Esophagus squamous epithelium (tissue), 5 donors: ENCODE data around the gene SUPT4H1. TPM values are rescaled to one million over a fixed set of nuclear protein-coding genes. Genes with fewer than 3 reads are reported as not detected.

Experiments
- DNase-seq: peaks from one replicate; lab custom pipeline; 2025; lab: John Stamatoyannopoulos, UW
- H3K27ac ChIP-seq, 4 donors: fragments of 200-600 bp; sonication (generic); one replicate each; pipeline ENCODE4 v1.5.1; 2016 to 2019; ENCODE audit warnings: mild to moderate bottlenecking in 1 of 4
- H3K27me3 ChIP-seq, 4 donors: fragments of 200-600 bp; sonication (generic); 1 replicate in 3 of 4; 2 replicates in 1 of 4; pipeline versions ENCODE4 v1.5.1 to v1.6.0; 2017 to 2021; ENCODE audit warnings: antibody characterized with exemption in 1 of 4
- H3K36me3 ChIP-seq, 3 donors: fragments of 200-600 bp; sonication (generic); one replicate each; pipeline ENCODE4 v1.5.1; 2016 to 2019
- H3K4me1 ChIP-seq, 3 donors: fragments of 200-600 bp; sonication (generic); one replicate each; pipeline ENCODE4 v1.5.1; 2017 to 2019
- H3K4me3 ChIP-seq, 4 donors: fragments of 200-600 bp; sonication (generic); 1 replicate in 3 of 4; 2 replicates in 1 of 4; pipeline ENCODE4 v1.5.1; 2016 to 2019; ENCODE audit warnings: mild to moderate bottlenecking in 2 of 4, moderate library complexity in 1 of 4
- H3K9me3 ChIP-seq, 3 donors: fragments of 200-600 bp; sonication (generic); one replicate each; pipeline ENCODE4 v1.5.1; 2016 to 2019
- POLR2A ChIP-seq, 4 donors: fragments of 450-650 bp; IDR thresholded peaks; one replicate each; pipeline ENCODE4 v1.6.1; 2017; ENCODE audit warnings: antibody characterized with exemption in 4 of 4, mild to moderate bottlenecking in 4 of 4, moderate library complexity in 3 of 4
- WGBS, 2 donors: methylation state at CpG; one replicate each; pipeline ENCODE4 v1.1.5; 2018; 5-methylcytosine and 5-hydroxymethylcytosine counted together
- intact Hi-C: fragments of 100-400 bp; cut with DNase I; formaldehyde crosslinking; loops from one replicate; pipeline ENCODE4 v1.15.0; 2022
- total RNA-seq, 4 donors: library from RNA; depleted of rRNA; stranded (reverse); fragments of >200 nt; gene quantifications; one replicate each; pipeline ENCODE4 v1.1.0, GENCODE V29; 2016
- TF ChIP-seq, protein P1 (sequence below), 6 experiments: fragments of 450-650 bp in 4 of 6; fragments of 200-600 bp in 2 of 6; sonication (generic) in 2 of 6; IDR thresholded peaks; one replicate each; pipeline ENCODE4 v1.5.1; 2016 to 2019; ENCODE audit warnings: antibody characterized with exemption in 6 of 6, mild to moderate bottlenecking in 4 of 6, moderate library complexity in 4 of 6
- donor health status: DM: yes; HTN: yes; CAD: no.

Gene SUPT4H1
- total RNA-seq, 4 donors from 2014 or later = 29.9 to 54.9 (median 37.0) TPM

DNA sequence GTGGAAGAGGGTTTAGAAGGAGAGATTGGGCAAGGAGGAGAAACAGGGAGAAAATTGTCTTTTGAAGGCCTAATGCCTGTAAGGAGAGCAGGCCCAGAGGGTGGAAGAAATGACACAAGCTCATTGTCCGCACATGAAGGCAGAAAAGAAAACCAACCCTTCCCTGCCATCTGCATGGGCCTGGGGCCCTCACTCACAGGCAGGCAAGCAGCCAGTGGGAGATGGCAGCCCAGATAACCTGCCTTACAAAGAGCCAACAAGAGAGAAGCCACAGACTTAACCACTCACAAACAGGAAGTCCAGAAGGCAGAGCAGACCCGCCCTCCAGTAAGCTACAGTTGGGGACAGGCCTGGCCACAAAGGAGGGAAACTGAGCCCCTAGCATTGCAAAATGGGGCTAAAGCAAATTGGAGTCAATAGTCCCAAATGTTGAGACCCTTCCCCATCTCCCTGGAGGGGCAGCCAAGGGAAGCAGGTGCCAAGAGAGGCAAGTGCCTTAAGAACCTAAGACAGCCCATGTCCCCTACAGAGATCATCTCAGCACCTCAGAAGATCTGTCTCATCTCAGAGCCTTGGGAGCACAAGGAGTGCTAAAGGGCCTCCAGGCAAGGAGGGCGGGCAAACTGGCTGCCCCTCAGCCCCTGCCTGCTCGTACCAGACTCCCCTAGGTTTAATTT, 16.1 kb downstream of the SUPT4H1 start:
- Histone ChIP-seq H3K27ac (peak overlapping the region; percentile 65 to 93 (median 87)), H3K4me3 (no peak overlapping the region), H3K27me3 (peaks cover 0 to 4% (median 0%) of the 10 kb centered on the region in 4 donors), H3K9me3 (no peaks in the 10 kb centered on the region), H3K36me3 (no peaks in the 10 kb centered on the region), H3K4me1 (peaks cover 27 to 58% (median 28%) of the 10 kb centered on the region in 3 donors)
- DNase-seq = no peak
- WGBS, 2 donors = 49 to 59% methylated on average over 4 of the region's 4 CpGs
- intact Hi-C loops = no loop called here
- TF ChIP-seq, protein P1, sequence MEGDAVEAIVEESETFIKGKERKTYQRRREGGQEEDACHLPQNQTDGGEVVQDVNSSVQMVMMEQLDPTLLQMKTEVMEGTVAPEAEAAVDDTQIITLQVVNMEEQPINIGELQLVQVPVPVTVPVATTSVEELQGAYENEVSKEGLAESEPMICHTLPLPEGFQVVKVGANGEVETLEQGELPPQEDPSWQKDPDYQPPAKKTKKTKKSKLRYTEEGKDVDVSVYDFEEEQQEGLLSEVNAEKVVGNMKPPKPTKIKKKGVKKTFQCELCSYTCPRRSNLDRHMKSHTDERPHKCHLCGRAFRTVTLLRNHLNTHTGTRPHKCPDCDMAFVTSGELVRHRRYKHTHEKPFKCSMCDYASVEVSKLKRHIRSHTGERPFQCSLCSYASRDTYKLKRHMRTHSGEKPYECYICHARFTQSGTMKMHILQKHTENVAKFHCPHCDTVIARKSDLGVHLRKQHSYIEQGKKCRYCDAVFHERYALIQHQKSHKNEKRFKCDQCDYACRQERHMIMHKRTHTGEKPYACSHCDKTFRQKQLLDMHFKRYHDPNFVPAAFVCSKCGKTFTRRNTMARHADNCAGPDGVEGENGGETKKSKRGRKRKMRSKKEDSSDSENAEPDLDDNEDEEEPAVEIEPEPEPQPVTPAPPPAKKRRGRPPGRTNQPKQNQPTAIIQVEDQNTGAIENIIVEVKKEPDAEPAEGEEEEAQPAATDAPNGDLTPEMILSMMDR (IDR thresholded peaks at IDR 0.05) = no peak
- peak in 1 of 4 donors; percentile 60 for TF ChIP-seq POLR2A (IDR thresholded peaks at IDR 0.05)

DNA sequence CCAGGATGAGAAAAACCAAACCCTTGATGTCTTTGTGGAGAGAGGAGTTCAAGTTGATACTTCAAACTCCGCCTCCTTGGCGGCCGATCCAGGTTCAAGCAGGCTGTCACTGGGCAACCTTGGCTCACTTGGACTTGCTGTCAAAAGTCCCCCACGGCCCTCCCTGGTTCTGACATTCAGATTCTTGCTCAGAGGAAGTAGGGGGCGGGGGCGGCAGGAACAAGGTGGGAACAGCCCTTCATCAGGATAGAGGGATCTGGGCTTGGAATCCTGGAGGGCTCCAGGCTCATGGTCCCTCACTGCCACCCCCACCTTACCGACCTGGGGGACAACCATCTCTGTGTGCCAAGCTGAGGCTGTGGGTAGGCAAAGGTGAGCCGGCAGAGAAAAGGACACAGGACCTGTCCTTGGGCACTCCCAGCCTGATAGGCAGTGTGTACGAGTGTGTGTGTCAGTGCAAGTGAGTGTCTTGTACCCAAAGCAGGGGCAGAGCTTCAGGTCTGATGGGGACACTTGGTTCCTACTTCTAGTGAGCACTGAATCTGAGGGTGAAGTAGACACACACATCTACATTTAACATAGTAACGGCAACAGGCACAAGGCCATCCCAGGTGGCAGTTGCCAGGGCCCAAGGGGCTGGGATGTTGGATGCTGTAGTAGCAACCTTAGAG, 16.8 kb downstream of the SUPT4H1 start:
- WGBS, 2 donors = 50 to 58% methylated on average over 6 to 10 of the region's 10 CpGs
- peaks cover 0 to 4% (median 0%) of the 10 kb centered on the region in 4 donors for H3K27me3 ChIP-seq
- intact Hi-C loops = no loop called here
- peaks cover 27 to 58% (median 28%) of the 10 kb centered on the region in 3 donors for H3K4me1 ChIP-seq
- no peaks in the 10 kb centered on the region for H3K36me3 ChIP-seq
- H3K27ac ChIP-seq = peak overlapping the region; percentile 49 to 93 (median 87)
- no peak for DNase-seq
- no peak overlapping the region for H3K4me3 ChIP-seq
- no peaks in the 10 kb centered on the region for H3K9me3 ChIP-seq
- TF ChIP-seq, protein P1 (IDR thresholded peaks at IDR 0.05) = no peak
- no peak for TF ChIP-seq POLR2A (IDR thresholded peaks at IDR 0.05)

DNA sequence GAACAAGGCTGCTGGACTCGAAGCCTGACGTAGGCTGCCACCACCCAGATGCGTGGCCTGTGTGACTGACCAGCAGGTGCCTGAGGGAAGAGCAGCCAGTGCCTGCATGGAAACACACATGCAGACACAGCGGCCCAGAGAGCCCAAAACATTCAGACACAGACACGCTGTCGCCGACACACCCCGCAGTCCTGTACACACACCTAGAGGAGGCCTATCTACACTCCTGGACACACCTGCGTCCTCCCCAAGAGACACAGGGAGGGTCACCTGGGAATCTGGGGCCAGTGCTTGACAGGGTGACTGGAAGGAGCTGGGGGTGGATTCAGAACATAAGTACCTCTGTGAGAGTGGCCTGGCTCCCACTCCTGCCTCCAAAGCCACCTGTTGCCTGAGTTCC, 17.3 kb downstream of the SUPT4H1 start:
- 77 to 78% methylated on average over 4 to 6 of the region's 9 CpGs for WGBS, 2 donors
- Histone ChIP-seq H3K4me3 (no peak overlapping the region), H3K4me1 (peaks cover 27 to 52% (median 28%) of the 10 kb centered on the region in 3 donors), H3K9me3 (no peaks in the 10 kb centered on the region), H3K27me3 (peaks cover 0 to 4% (median 0%) of the 10 kb centered on the region in 4 donors), H3K27ac (peak overlapping the region; percentile 49 to 93 (median 87)), H3K36me3 (no peaks in the 10 kb centered on the region)
- intact Hi-C loops = no loop called here
- DNase-seq = no peak
- TF ChIP-seq, protein P1 (IDR thresholded peaks at IDR 0.05) = no peak
- TF ChIP-seq POLR2A (IDR thresholded peaks at IDR 0.05) = no peak

DNA sequence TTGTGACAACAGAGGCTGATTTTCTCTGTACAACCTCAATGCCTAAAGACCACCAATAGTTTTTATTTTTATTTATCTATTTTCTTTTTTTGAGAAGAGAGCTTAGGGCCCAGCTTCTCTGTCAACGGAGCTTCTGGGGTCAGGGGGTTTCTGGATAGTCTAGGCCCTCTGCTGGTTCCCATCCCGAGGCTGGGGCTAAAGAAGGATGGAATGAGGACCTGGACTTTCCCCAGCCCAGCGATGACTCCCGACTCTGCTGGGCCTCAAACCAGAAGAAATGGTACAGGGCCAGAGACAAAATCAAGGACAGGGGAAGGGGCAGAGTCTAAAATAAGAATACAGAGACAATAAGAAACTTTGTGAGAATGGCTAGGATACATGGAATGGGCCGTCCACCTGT, 17.7 kb downstream of the SUPT4H1 start:
- Histone ChIP-seq H3K27ac (peak overlapping the region; percentile 49 to 93 (median 87)), H3K36me3 (no peaks in the 10 kb centered on the region), H3K4me1 (peaks cover 27 to 50% (median 28%) of the 10 kb centered on the region in 3 donors), H3K4me3 (no peak overlapping the region), H3K27me3 (peaks cover 0 to 6% (median 0%) of the 10 kb centered on the region in 4 donors), H3K9me3 (no peaks in the 10 kb centered on the region)
- intact Hi-C loops = no loop called here
- no peak for DNase-seq
- WGBS, 2 donors = 59 to 79% methylated on average over 3 to 5 of the region's 5 CpGs
- TF ChIP-seq, protein P1 (IDR thresholded peaks at IDR 0.05) = no peak
- no peak for TF ChIP-seq POLR2A (IDR thresholded peaks at IDR 0.05)

DNA sequence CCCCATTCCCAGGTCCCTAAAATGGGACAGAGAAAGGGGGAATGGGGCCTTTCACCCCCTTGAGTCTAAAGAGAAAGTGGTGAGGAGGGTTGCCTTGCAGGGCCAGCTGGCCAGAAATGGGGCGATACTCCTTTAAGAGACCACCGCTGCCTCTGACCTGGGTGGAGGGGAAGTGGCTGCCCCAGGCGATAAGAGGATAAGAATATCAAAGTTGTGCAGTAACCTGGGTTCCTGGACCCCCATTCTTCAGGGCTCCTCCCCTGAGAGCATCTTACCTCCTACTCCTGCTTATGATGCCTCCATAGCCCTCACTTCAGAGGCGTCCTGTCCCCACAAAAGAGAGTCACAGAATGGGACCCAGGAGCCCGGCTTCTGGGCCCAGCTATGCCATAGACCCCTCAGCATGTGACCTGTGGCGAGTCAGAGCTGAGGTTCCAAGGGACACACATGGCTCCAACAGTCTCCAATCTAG, 18.2 kb downstream of the SUPT4H1 start:
- Histone ChIP-seq H3K4me3 (peak overlapping the region in 3 of 4 donors; percentile 44 to 64 (median 50)), H3K36me3 (no peaks in the 10 kb centered on the region), H3K4me1 (peaks cover 27 to 50% (median 28%) of the 10 kb centered on the region in 3 donors), H3K27me3 (peaks cover 0 to 11% (median 0%) of the 10 kb centered on the region in 4 donors), H3K9me3 (no peaks in the 10 kb centered on the region), H3K27ac (peak overlapping the region; percentile 30 to 89 (median 85))
- intact Hi-C loops = no loop called here
- WGBS, 2 donors = 54 to 59% methylated on average over 3 to 6 of the region's 6 CpGs
- DNase-seq = no peak
- TF ChIP-seq POLR2A (IDR thresholded peaks at IDR 0.05) = no peak
- TF ChIP-seq, protein P1 (IDR thresholded peaks at IDR 0.05) = no peak
